ENCODE results near the gene LPAR3.

The LPAR3 gene

GRCh38 chr1:84939151-84939550 is 46.1 kb upstream of the LPAR3 start:
- Histone ChIP-seq H3K4me1 (ENCODE audit: control insufficient read depth in 1 of 2, insufficient read depth in 2 of 2, low read length in 2 of 2) (no peaks in the 10 kb centered on the region), H4K91ac (ENCODE audit: low read depth, low read length) (no peak overlapping the region), H2BK5ac (ENCODE audit: low read depth, low read length, poor library complexity) (no peak overlapping the region), H3K79me2 (ENCODE audit: control insufficient read depth, insufficient read depth, low read length, poor library complexity) (no peaks in the 10 kb centered on the region), H3K4me3 (ENCODE audit: low read depth, low read length) (no peak overlapping the region), H3K9me3 (ENCODE audit: insufficient read depth, low read depth, low read length) (no peaks in the 10 kb centered on the region), H3K18ac (ENCODE audit: low read length) (no peak overlapping the region), H3K79me1 (ENCODE audit: low read length) (no peaks in the 10 kb centered on the region), H3K23ac (ENCODE audit: low read length) (no peak overlapping the region), H2AFZ (ENCODE audit: insufficient read depth, low read length, poor library complexity) (no peak overlapping the region), H3K27me3 (ENCODE audit: insufficient read depth, low read length) (no peaks in the 10 kb centered on the region), H3K9ac (ENCODE audit: low read length) (no peak overlapping the region), H2BK12ac (ENCODE audit: low read length) (no peak overlapping the region), H3K27ac (ENCODE audit: low read depth, low read length) (no peak overlapping the region), H3K14ac (ENCODE audit: low read length) (no peak overlapping the region), H2AK5ac (ENCODE audit: low read length) (no peak overlapping the region), H4K8ac (ENCODE audit: low read depth, low read length) (no peak overlapping the region), H3K36me3 (ENCODE audit: control insufficient read depth in 1 of 2, insufficient read depth in 2 of 2, low read length in 2 of 2) (no peaks in the 10 kb centered on the region), H4K12ac (ENCODE audit: low read depth, low read length) (no peak overlapping the region), H3K4me2 (ENCODE audit: low read length) (no peak overlapping the region), H2BK120ac (ENCODE audit: insufficient read depth, low read length, poor library complexity) (no peak overlapping the region), H3K4ac (ENCODE audit: low read depth, low read length) (no peak overlapping the region)
- WGBS (ENCODE audit: extremely low coverage, insufficient coverage, insufficient read length), result no CpG with 5 or more reads among the region's 8 CpGs
- no peak for DNase-seq

- no peak overlapping the region for H3K9ac ChIP-seq (ENCODE audit: low read length)
- no peak overlapping the region for H3K4ac ChIP-seq (ENCODE audit: low read depth, low read length)
- no peak overlapping the region for H3K14ac ChIP-seq (ENCODE audit: low read length)
- no peak overlapping the region for H4K8ac ChIP-seq (ENCODE audit: low read depth, low read length)
- no peak overlapping the region for H3K27ac ChIP-seq (ENCODE audit: low read depth, low read length)
- H3K36me3 ChIP-seq (ENCODE audit: control insufficient read depth in 1 of 2, insufficient read depth in 2 of 2, low read length in 2 of 2), result no peaks in the 10 kb centered on the region
- no peak overlapping the region for H4K12ac ChIP-seq (ENCODE audit: low read depth, low read length)
- H3K4me2 ChIP-seq (ENCODE audit: low read length), result no peak overlapping the region
- no peak overlapping the region for H3K4me3 ChIP-seq (ENCODE audit: low read depth, low read length)
- no peaks in the 10 kb centered on the region for H3K4me1 ChIP-seq (ENCODE audit: control insufficient read depth in 1 of 2, insufficient read depth in 2 of 2, low read length in 2 of 2)
- peak in 1 of 2 donors; percentile 89 for DNase-seq
- WGBS (ENCODE audit: extremely low coverage, insufficient coverage, insufficient read length), result no CpG with 5 or more reads among the region's 5 CpGs
- no peak overlapping the region for H3K23ac ChIP-seq (ENCODE audit: low read length)
- no peak overlapping the region for H2BK120ac ChIP-seq (ENCODE audit: insufficient read depth, low read length, poor library complexity)
- H2BK12ac ChIP-seq (ENCODE audit: low read length), result no peak overlapping the region
- H3K18ac ChIP-seq (ENCODE audit: low read length), result no peak overlapping the region
- H2BK5ac ChIP-seq (ENCODE audit: low read depth, low read length, poor library complexity), result no peak overlapping the region
- H3K27me3 ChIP-seq (ENCODE audit: insufficient read depth, low read length), result no peaks in the 10 kb centered on the region
- H3K9me3 ChIP-seq (ENCODE audit: insufficient read depth, low read depth, low read length), result no peaks in the 10 kb centered on the region
- no peaks in the 10 kb centered on the region for H3K79me1 ChIP-seq (ENCODE audit: low read length)
- no peaks in the 10 kb centered on the region for H3K79me2 ChIP-seq (ENCODE audit: control insufficient read depth, insufficient read depth, low read length, poor library complexity)
- H2AFZ ChIP-seq (ENCODE audit: insufficient read depth, low read length, poor library complexity), result no peak overlapping the region
- H2AK5ac ChIP-seq (ENCODE audit: low read length), result no peak overlapping the region
- H4K91ac ChIP-seq (ENCODE audit: low read depth, low read length), result no peak overlapping the region
These were observed 43.3 kb upstream of the LPAR3 start for GRCh38 chr1:84936116-84936810.

GRCh38 chr1:84933011-84933611 is 40.1 kb upstream of the LPAR3 start:
- no peak overlapping the region for H2BK12ac ChIP-seq (ENCODE audit: low read length)
- H3K4me3 ChIP-seq (ENCODE audit: low read depth, low read length), result no peak overlapping the region
- no peaks in the 10 kb centered on the region for H3K9me3 ChIP-seq (ENCODE audit: insufficient read depth, low read depth, low read length)
- H3K9ac ChIP-seq (ENCODE audit: low read length), result no peak overlapping the region
- H3K18ac ChIP-seq (ENCODE audit: low read length), result no peak overlapping the region
- no peak overlapping the region for H4K8ac ChIP-seq (ENCODE audit: low read depth, low read length)
- no peak overlapping the region for H3K23ac ChIP-seq (ENCODE audit: low read length)
- no peak overlapping the region for H2AFZ ChIP-seq (ENCODE audit: insufficient read depth, low read length, poor library complexity)
- H3K4me1 ChIP-seq (ENCODE audit: control insufficient read depth in 1 of 2, insufficient read depth in 2 of 2, low read length in 2 of 2), result no peaks in the 10 kb centered on the region
- no peaks in the 10 kb centered on the region for H3K36me3 ChIP-seq (ENCODE audit: control insufficient read depth in 1 of 2, insufficient read depth in 2 of 2, low read length in 2 of 2)
- H3K27me3 ChIP-seq (ENCODE audit: insufficient read depth, low read length), result no peaks in the 10 kb centered on the region
- H3K14ac ChIP-seq (ENCODE audit: low read length), result no peak overlapping the region
- H2BK120ac ChIP-seq (ENCODE audit: insufficient read depth, low read length, poor library complexity), result no peak overlapping the region
- H3K4me2 ChIP-seq (ENCODE audit: low read length), result no peak overlapping the region
- no CpG with 5 or more reads among the region's 7 CpGs for WGBS (ENCODE audit: extremely low coverage, insufficient coverage, insufficient read length)
- H4K91ac ChIP-seq (ENCODE audit: low read depth, low read length), result no peak overlapping the region
- H3K27ac ChIP-seq (ENCODE audit: low read depth, low read length), result no peak overlapping the region
- H4K12ac ChIP-seq (ENCODE audit: low read depth, low read length), result no peak overlapping the region
- no peaks in the 10 kb centered on the region for H3K79me1 ChIP-seq (ENCODE audit: low read length)
- no peak overlapping the region for H3K4ac ChIP-seq (ENCODE audit: low read depth, low read length)
- H3K79me2 ChIP-seq (ENCODE audit: control insufficient read depth, insufficient read depth, low read length, poor library complexity), result no peaks in the 10 kb centered on the region
- H2AK5ac ChIP-seq (ENCODE audit: low read length), result no peak overlapping the region
- no peak for DNase-seq
- H2BK5ac ChIP-seq (ENCODE audit: low read depth, low read length, poor library complexity), result no peak overlapping the region

GRCh38 chr1:84930831-84931230 is 37.8 kb upstream of the LPAR3 start:
- H3K36me3 ChIP-seq (ENCODE audit: control insufficient read depth in 1 of 2, insufficient read depth in 2 of 2, low read length in 2 of 2), result no peaks in the 10 kb centered on the region
- H3K79me2 ChIP-seq (ENCODE audit: control insufficient read depth, insufficient read depth, low read length, poor library complexity), result no peaks in the 10 kb centered on the region
- no peaks in the 10 kb centered on the region for H3K27me3 ChIP-seq (ENCODE audit: insufficient read depth, low read length)
- no peak overlapping the region for H3K18ac ChIP-seq (ENCODE audit: low read length)
- no peak for DNase-seq
- no peak overlapping the region for H3K4ac ChIP-seq (ENCODE audit: low read depth, low read length)
- H4K8ac ChIP-seq (ENCODE audit: low read depth, low read length), result no peak overlapping the region
- H3K9me3 ChIP-seq (ENCODE audit: insufficient read depth, low read depth, low read length), result no peaks in the 10 kb centered on the region
- H3K79me1 ChIP-seq (ENCODE audit: low read length), result no peaks in the 10 kb centered on the region
- H3K27ac ChIP-seq (ENCODE audit: low read depth, low read length), result no peak overlapping the region
- H2BK120ac ChIP-seq (ENCODE audit: insufficient read depth, low read length, poor library complexity), result no peak overlapping the region
- H3K4me1 ChIP-seq (ENCODE audit: control insufficient read depth in 1 of 2, insufficient read depth in 2 of 2, low read length in 2 of 2), result no peaks in the 10 kb centered on the region
- H3K9ac ChIP-seq (ENCODE audit: low read length), result no peak overlapping the region
- H3K4me3 ChIP-seq (ENCODE audit: low read depth, low read length), result no peak overlapping the region
- H3K14ac ChIP-seq (ENCODE audit: low read length), result no peak overlapping the region
- H3K4me2 ChIP-seq (ENCODE audit: low read length), result no peak overlapping the region
- H2BK12ac ChIP-seq (ENCODE audit: low read length), result no peak overlapping the region
- WGBS (ENCODE audit: extremely low coverage, insufficient coverage, insufficient read length), result no CpG with 5 or more reads among the region's 2 CpGs
- H2AK5ac ChIP-seq (ENCODE audit: low read length), result no peak overlapping the region
- no peak overlapping the region for H4K12ac ChIP-seq (ENCODE audit: low read depth, low read length)
- H2BK5ac ChIP-seq (ENCODE audit: low read depth, low read length, poor library complexity), result no peak overlapping the region
- no peak overlapping the region for H2AFZ ChIP-seq (ENCODE audit: insufficient read depth, low read length, poor library complexity)
- H3K23ac ChIP-seq (ENCODE audit: low read length), result no peak overlapping the region
- no peak overlapping the region for H4K91ac ChIP-seq (ENCODE audit: low read depth, low read length)
